ENCODE measurements around the gene SMURF2.

SMURF2 gene

GRCh38 chr17:64622931-64623654 is 39.0 kb downstream of the SMURF2 start:
- in situ Hi-C loops (cut with HindIII; ENCODE audit: low pct_ligation_motif_present, low sequenced_read_pairs): no loop called here
- TF ChIP-seq CTCF (IDR thresholded peaks at IDR 0.05; ENCODE audit: low read depth, low read length, missing control alignments): no peak
- Histone ChIP-seq H3K27me3 (replicated peaks) (no peaks in the 10 kb centered on the region), H3K4me3 (ENCODE audit: low read depth, low read length) (no peak overlapping the region), H3K36me3 (replicated peaks) (peaks cover 23% of the 10 kb centered on the region), H3K27ac (peak overlapping the region; percentile 25)
- DNase-seq: peak; percentile 71

DNA sequence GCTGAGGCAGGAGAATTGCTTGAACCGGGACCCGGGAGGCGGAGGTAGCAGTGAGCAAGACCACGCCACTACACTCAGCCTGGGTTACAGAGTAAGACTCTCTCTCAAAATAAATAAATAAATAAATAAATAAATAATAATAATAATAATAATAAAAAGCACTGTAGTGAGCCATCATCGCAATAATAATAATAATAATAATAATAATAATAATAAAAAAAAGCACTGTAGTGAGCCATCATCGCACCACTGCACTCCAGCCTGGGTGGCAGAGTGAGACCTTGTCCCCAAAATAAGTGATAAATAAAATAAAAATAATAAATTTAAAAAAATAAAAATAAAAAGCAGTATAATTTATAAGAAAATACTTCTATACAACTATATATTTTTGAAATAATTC is 40.3 kb downstream of the SMURF2 start:
- in situ Hi-C loops (cut with HindIII; ENCODE audit: low pct_ligation_motif_present, low sequenced_read_pairs): no loop called here
- Histone ChIP-seq H3K4me3 (ENCODE audit: low read depth, low read length) (no peak overlapping the region), H3K27me3 (replicated peaks) (no peaks in the 10 kb centered on the region), H3K27ac (no peak overlapping the region), H3K36me3 (replicated peaks) (peaks cover 19% of the 10 kb centered on the region)
- no peak for TF ChIP-seq CTCF (IDR thresholded peaks at IDR 0.05; ENCODE audit: low read depth, low read length, missing control alignments)
- no peak for DNase-seq

- Histone ChIP-seq H3K36me3 (replicated peaks) (peaks cover 11% of the 10 kb centered on the region), H3K27ac (no peak overlapping the region), H3K27me3 (replicated peaks) (no peaks in the 10 kb centered on the region), H3K4me3 (ENCODE audit: low read depth, low read length) (no peak overlapping the region)
- in situ Hi-C loops (cut with HindIII; ENCODE audit: low pct_ligation_motif_present, low sequenced_read_pairs): no loop called here
- no peak for DNase-seq
- TF ChIP-seq CTCF (IDR thresholded peaks at IDR 0.05; ENCODE audit: low read depth, low read length, missing control alignments): no peak
These were observed 43.3 kb downstream of the SMURF2 start for GRCh38 chr17:64618848-64619247.

GRCh38 chr17:64617125-64617780 is 44.9 kb downstream of the SMURF2 start:
- no peak for TF ChIP-seq CTCF (IDR thresholded peaks at IDR 0.05; ENCODE audit: low read depth, low read length, missing control alignments)
- Histone ChIP-seq H3K27me3 (replicated peaks) (no peaks in the 10 kb centered on the region), H3K36me3 (replicated peaks) (peaks cover 14% of the 10 kb centered on the region), H3K4me3 (ENCODE audit: low read depth, low read length) (no peak overlapping the region), H3K27ac (no peak overlapping the region)
- in situ Hi-C loops (cut with HindIII; ENCODE audit: low pct_ligation_motif_present, low sequenced_read_pairs): no loop called here
- DNase-seq: no peak

GRCh38 chr17:64615028-64615677 is 47.0 kb downstream of the SMURF2 start:
- no peak for DNase-seq
- Histone ChIP-seq H3K4me3 (ENCODE audit: low read depth, low read length) (no peak overlapping the region), H3K27ac (peak overlapping the region; percentile 22), H3K36me3 (replicated peaks) (peaks cover 7% of the 10 kb centered on the region), H3K27me3 (replicated peaks) (no peaks in the 10 kb centered on the region)
- in situ Hi-C loops (cut with HindIII; ENCODE audit: low pct_ligation_motif_present, low sequenced_read_pairs): no loop called here
- no peak for TF ChIP-seq CTCF (IDR thresholded peaks at IDR 0.05; ENCODE audit: low read depth, low read length, missing control alignments)
